ENCODE measurements around the gene PDE4D.
"Not testable (repeated sequence)": the region's sequence is repeated elsewhere in the genome, so short reads cannot be mapped to it uniquely, and the experiment has no call there.

The PDE4D gene

DNA sequence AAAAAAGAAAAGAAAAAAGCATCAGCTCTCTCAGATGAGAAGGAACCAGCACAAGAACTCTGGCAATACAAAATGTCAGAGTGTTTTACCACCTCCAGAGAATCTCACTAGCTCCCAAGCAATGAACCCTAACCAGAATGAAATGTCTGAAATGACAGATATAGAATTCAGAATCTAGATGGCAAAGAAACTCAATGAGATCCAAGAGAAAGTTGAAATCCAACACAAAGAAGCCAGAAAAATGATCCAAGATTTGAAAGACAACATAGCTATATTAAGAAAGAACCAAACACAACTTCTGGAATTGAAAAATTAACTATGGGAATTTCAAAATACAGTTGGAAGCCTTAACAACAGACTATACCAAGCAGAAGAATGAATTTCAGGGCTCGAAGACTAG lies 396.3 kb downstream of the PDE4D start:
- no peak for DNase-seq

DNA sequence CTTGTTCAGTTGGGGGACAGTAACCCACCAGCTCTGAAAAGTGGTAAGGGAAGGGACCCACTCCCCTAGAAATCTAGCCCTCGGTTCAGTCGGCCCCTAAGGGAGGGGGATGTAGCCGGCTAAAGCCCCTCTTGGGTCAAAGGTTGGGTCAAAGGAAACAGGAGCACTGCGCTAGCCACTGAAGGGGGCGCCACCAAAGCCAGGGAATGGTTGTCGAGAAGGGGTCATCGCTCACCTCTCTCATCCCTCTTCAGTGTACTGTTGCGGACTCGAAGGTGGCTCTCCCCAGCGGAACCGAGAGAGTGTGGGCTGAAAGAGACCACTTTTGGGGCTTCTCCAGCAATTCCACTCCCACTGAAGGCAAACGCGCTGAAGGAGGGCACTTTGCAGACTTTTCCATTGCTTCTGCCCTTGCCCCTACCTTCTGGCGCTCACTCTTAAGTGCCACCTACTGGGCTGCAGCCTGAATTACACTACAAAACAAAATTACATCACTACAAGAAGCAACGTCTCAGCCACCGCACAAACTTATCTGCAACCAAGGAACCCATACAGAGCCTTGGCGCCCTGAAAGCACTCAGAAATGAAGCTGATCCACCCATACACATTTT lies 396.9 kb downstream of the PDE4D start:
- no peak for DNase-seq

DNA sequence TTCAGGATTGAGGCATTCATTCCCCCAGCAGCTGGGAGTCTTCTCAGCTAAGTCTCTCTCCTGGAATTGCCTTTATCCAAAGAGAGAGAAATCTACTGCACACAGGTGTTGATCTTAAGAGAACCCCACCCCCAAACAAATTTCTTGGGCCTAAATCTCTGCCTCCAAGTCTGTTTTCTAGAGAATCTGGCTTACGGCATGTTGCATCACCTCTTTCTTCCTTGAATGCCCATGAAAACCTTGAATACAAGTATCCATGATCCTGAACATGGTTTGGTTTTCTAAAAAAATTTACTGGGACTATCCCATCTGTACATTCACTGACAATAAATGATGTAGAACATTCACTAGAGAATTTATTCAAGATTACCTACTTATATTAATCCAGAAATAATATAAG lies 401.6 kb downstream of the PDE4D start:
- DNase-seq = no peak

DNA sequence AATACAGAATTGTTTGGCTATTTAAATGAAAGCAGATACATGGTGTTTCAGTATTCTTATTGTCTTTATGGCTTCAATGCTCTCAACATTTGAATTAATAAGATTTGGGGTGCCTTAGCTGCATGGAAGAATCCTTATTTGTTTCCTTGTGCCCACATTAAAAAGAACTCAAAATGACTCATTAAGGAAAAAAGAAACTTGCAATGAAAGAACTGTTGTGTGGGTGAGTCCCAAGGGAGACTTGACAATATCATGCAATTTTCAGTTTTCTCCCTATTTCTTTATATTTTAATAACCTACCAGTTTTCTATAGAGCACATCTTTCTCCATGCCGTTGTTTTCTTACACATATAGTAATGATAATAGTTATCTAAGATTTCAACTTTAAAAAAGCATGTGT lies 404.0 kb downstream of the PDE4D start:
- no peak for DNase-seq

DNA sequence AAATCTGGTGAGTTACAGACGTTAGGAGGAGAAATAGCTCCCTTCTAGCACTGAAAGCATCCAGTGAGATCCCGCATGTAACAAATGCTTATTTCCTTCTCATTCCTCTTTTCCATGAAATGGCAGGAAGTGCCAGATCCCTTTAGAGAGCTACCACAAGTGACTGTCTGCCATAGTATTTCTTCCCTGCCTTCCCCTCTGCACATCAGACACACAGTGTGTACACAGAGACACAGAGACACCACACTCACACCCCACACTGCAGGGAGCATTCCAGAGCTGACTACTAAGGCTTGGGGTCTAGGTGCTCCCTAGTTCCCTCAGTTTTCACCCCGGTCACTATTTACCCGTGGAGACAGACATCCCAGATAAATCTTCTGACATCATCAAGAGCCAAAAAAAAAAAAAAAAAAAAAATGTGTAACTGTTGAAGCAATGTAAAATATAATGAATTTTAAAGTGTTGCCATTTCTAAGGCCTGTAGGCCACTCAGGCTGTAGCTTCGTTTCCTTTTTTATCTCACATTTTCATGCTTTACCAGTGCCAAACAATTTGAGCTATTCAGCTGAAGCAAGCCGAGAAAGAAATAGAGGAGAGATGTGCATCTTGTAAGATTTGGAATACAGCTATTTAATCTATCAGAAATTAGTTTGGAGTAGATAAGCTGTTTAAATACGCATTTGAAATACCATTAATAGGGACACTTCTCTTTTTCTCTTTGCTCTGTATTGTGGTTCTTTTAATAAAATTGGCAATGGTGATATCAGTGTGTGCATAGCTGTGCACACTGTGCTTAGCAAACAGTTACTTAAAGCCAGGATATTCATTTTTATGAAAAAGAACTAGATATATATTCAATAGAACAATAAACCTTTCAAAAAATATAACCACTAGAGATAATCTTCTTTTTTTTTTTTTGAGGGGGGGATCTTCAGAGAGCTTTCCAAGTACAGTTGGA lies 405.5 kb downstream of the PDE4D start:
- no peak for DNase-seq

DNA sequence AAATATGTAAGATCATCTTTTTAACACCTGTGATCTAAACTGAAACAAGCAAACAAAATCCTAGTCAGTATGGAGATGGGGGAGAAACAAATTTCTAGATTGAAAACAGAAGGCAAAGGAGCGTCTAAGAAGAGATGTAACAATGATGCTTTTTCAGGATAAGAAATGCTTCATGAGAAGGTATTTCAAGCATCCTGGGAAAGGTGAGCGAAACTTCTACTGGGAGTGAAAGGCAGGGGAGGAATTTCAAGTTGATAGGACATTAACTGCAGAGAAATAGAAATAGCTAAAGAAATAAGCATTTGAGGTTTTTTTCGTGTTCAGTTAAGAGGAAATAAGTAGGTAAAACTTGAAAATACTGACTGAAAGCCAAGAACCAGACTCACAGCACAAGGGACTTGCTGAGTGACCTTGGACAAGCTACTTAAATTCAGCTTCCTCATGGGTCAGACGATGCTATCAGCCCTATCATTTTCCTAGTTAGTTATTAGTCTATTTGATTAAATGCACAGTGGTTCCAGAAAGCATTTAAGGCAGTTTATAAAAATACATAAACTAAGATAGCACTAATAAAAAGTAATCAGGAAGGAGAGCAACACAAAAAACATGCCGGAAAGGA lies 406.3 kb downstream of the PDE4D start:
- DNase-seq = no peak

DNA sequence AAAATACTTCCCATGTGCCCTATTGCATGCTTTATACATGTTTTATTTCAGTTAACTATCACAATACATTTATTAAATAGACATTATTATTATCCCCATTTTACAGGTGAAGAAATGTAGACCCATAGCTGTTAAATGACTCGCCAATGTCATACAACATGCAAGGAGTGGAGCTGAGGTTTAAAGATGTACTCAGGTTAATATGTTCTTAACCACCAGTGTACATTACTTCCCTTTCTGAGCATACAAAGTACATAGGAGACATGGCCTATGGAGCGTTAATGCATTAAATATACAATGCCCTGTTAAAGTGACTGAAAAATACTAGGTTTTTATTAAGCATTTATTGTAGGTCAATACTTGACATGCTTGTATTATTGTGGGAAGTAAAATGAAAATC lies 407.0 kb downstream of the PDE4D start:
- no peak for DNase-seq

DNA sequence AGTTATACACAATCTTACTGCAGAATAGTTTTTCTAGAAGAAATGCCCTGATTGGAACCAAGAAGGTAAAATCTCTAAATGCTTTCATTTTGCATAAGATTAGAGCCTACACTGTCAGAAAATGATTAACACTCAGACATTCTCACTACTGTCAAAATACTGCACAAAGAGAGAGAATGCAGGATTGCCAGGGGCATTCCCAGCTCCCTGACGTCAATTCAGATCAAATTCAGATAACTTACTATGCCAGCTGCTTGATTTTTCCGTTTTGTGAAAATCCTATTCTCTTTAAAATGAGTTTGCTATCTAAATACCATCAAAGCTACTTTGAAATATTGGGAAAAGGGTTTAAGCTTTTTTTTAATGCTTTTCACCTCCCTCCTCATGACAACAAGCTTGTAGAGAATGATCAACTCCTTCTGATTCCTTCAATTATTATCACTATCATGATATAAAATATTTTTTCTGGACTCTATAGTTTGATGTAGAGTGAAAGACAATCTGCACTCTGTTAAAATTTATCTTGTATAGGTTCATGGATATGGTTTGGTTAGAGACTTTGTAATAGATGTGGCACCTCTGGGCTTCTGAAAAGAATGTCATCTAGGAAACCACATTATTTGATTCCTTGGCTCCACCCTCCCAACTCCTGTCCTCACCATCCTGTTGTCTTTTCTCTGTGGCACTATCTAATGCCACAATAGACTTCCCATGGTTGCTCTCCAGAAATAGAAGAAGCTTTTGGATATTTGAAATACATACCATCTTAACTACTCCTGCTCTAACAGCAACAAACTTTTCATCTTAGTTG lies 407.7 kb downstream of the PDE4D start:
- no peak for DNase-seq

DNA sequence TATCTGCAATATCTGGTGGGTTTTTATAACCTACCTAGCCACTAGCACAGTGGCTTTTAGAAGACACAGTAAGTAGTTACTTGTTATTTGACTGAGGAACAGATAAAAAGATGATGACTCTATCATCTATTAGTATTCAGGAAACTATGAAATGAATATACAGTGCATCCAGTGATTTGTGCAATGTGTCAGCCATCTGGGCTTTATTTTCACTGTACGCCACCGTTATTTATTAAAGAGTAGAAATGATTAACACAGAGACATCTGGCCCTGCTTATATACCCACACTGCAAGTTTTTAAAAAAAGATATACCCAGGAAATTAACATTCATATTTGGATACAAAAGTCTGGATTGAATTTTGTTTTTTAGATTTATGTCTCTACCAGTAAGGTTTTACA lies 408.4 kb downstream of the PDE4D start:
- no peak for DNase-seq

DNA sequence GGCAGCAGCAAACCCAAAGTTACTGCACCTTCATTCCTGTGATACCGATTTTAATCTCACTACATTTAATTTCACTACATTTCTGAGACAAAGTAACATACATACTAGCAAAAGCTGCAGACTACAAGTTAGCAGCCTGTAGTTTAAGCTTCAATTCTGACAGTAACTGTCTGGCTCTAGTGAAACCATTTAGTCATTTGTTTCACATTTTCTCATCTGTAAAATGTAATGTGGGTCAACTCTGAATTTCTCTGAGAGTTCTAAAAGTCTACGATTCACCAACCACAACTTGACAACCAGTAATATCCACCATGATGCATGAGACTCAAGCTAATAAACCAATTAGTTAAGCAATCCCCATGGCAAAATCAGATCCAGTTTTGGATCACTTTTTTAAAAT lies 408.9 kb downstream of the PDE4D start:
- no peak for DNase-seq

DNA sequence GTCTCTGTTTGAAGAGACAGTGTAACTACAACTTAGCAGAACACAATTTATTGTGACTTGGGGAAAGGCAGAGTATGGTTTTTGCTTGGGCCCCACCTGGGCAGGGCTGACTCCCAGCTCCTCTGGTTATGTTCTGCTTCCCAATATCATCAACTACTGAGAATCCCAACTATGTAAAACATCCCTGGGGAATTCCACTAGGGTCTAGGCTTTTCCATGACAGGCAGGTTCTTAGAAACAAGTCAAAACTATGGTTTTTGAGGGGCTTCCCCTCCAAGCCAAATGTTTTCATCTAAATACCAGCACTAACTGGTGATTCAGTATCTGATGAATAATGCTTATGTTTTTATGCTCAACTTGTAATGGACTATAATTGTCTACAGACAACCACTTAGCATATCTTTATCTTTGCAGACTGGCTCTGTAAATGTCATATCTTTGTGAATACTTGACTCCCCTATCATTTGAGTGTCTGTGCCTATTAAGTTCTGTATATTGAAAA lies 409.5 kb downstream of the PDE4D start:
- no peak for DNase-seq

DNA sequence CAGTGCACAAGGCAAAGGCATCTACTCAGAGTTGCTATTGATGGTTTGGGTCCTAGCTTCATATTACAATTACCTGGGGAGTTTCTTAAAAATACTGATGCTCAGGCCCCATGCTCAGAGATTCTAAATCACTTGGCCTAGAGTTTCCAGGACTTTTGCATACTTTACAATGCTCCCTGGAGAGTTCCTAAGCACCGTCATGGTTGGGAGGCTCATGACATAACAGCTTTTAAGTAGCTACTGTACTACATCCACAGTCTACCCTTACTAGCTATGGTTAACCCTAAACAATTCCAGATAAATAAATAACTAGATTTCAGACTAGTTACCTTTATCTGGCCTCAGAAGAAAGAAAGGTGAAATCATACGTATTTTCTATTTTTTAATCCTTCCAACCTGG lies 414.4 kb downstream of the PDE4D start:
- no peak for DNase-seq

DNA sequence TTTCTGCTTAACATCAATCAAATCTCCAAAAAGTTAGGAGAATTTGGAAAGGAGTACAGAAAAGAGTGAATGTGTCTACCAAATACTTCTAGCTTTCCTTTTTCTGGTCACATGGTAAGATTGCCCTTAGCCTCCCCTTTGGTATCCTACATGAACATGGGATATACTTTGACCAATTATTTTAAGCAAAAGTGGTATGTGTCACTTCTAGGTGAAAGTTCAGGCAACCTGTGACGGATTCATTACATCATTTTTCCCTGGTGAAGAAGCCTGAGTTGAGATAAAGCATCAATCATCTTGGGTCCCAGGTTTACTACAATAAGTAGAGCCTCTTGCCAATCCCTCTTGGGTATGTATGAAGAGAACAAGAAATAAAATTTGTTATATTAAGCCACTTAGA lies 419.2 kb downstream of the PDE4D start:
- DNase-seq = no peak

DNA sequence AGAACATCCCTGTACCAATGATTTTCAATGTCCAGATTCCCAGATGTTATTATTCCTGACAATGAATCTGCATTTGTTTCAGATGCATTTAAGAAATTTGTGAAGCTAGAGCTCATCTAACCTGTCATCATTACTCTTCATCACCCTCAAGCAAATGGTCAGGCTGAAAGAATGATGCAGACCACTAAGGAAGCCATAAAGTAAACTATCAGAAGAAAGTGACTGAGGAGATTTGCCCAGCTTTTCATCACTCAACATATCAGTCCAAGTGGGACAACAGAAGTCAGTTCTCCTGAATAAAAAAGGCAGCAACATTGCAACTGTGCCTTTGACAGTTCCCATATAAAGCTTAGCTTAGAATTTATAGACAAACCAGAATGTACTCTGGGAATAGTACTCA lies 419.9 kb downstream of the PDE4D start:
- no peak for DNase-seq

DNA sequence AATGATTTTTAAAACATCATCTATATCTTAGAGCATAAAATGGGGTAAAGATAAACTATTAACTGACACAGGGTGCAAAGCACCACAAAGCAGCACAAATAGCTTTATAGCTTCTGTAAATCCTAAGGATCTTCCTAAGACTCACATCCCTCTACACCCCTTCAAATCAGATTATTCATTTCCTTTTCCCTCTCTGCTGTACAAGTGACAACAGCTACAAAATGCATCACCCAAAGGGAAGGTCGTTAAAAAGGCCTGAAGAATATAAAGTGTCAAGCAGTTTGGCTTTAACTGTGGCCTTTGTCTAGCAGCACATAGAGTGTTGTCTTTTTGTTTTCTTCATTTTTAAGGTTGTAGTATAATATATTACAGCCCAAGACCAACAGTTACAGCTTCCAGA lies 422.1 kb downstream of the PDE4D start:
- DNase-seq = no peak

DNA sequence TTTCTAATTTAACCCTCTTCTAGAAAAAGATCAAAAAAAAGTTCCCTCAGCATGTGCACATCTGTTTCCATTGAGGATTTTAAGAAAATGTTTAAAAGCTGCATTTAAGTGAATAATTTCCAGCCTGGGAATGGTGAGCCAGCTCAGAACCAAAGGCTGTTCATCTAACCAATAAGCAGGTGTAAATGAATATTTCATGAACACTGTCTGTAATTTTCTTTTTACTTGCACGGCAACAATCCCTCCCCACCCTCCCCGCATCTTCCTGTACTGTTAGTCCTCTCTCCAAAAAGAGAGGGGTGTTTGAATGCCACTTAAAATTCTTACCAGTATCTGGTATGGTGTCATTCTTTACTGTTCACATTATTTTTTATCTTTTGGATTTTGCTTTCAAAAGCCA lies 425.6 kb downstream of the PDE4D start:
- DNase-seq = no peak

DNA sequence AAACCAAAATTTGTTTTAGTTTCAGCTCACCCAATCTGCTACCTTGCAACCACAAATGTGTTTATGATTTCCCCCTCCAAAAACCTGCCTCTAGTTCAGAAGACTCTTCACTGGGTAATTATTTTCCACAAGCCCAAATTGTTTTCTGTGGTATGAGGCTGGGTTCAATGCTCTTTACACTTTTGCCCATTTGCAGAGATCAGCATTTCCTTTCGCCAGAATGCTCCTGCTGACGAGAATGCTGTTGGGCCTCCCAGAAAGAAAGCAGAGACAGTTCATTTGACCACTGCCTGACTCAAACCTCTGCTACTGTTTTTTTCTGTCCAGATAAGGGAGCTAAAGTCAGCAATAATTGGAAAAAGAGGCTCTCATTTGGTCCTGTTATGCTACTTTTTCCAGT lies 427.3 kb downstream of the PDE4D start:
- DNase-seq = no peak

DNA sequence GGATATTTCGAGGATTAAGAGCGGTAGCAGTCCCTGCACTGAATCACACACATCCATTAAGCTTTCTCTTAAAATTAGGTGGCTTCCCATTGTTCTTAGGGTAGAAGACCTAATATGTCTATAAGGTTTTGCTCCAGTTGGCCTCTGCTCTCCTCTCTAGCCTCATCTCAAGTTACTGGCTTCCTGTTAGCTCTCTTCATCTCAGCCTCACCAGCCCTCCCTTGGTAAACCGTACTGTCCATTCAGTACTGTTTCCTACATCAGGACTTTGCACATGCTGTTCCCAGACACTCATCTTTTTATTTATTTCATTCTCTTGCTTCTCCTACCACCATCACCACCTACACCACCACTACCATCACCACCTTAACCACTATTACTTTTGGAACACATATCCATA lies 428.6 kb downstream of the PDE4D start:
- no peak for DNase-seq

DNA sequence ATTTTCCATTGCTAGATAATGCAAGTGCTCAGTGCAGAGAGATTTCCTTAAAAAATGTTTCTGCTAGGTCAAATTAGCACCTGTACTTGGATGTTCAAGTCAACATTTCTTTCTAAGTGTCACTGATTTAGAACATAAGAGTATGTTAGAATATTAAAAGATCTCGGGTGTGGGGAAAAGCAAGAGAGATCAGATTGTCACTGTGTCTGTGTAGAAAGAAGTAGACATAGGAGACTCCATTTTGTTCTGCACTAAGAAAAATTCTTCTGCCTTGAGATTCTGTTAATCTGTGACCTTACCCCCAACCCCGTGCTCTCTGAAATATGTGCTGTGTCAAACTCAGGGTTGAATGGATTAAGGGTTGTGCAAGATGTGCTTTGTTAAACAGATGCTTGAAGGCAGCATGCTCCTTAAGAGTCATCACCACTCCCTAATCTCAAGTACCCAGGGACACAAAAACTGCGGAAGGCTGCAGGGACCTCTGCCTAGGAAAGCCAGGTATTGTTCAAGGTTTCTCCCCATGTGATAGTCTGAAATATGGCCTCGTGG lies 429.8 kb downstream of the PDE4D start:
- not testable (repeated sequence) for DNase-seq

DNA sequence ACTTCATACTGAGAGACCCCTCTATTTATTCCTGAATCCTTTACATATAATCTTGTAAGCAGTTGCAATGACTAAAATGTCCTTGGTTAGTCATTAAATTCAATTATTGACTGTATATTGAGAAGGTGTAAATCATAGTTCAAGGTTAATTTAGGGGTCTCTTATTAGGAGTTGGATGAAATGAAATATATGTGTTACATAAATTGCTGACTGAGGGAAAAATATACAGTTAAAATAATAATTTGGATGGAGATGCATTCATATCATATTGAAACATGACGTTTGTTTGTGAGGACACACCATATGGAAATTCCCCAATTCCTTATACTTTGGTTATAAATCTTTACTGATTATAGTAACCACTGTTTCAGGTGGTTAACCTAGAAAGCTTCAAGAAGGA lies 430.6 kb downstream of the PDE4D start:
- DNase-seq = no peak

DNA sequence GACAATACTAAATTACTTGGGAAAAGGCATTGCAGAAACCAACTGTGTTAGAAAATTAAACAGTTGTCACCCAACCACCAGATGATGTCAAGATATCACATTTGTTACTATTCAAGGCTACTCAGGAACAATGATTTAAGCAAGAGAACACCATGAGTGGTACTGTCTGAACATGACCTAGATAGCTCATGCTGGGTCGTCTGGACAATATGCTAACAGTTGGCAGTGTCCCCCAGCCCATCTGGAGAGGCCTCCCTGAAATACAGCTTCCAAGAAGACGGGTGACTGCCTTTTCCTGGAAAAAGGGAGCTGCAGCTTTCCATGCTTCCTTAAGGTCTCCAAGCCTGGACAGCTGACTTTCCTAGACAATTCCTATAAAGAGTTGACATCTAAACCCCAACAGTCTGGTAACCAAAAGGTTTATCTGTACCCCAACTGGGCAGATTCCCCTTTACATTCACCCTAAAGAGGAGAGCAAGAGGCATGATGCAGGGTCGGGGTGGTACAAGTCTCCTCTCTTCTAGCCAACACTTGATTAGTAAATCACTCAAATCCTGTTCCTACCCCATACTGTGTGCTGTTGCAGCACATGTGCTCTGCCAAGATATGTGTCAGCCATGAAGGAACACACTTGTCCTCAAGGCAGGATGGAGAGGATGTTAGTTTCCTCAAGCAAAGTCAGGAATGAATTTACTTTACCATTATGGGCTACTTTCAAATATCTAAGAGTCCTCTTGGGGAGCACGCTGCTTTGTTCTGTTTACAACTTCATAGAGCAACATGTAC lies 433.0 kb downstream of the PDE4D start:
- DNase-seq = no peak

All from bone marrow (tissue), 2 donors.